ENCODE data around the gene RCN2. TPM values are rescaled to one million over a fixed set of nuclear protein-coding genes. Genes with fewer than 3 reads are reported as not detected.
A peak's percentile ranks its signal among the peaks of the same experiment; 100 is the strongest.

The RCN2 gene
- total and polyA plus RNA-seq, 2 of the 8 experiments (the other 6 are each of a cell fraction or from before 2014, with no cell fraction given): 65.6 to 137 TPM

- H3K27me3 ChIP-seq (replicated peaks in 1 of 4; ENCODE audit: control insufficient read depth in 3 of 4, extremely low read depth in 1 of 4, insufficient read depth in 3 of 4, low read length in 3 of 4): no peaks in the 10 kb centered on the region; a peak in 1 of 7 replicates
- no peak overlapping the region for H3K9ac ChIP-seq (replicated peaks in 1 of 4; ENCODE audit: extremely low read depth in 1 of 4, low read depth in 3 of 4, low read length in 3 of 4)
- H3K23ac ChIP-seq (ENCODE audit: insufficient read length): no peak overlapping the region
- H3K27ac ChIP-seq (ENCODE audit: low read depth, low read length): no peak overlapping the region
- no peak overlapping the region for H2BK15ac ChIP-seq (ENCODE audit: low read length)
- no peak for DNase-seq (ENCODE audit: low read depth in 1 of 2, low spot score in 2 of 2)
- 90% methylated on average over 4 of the region's 4 CpGs; no CpG with 5 or more reads in 1 of the 2 experiments for WGBS, 2 experiments (ENCODE audit: extremely low coverage in 1 of 2, insufficient coverage in 1 of 2, insufficient read length in 1 of 2, insufficient replicate concordance in 2 of 2, low coverage in 1 of 2, low lambda C conversion rate in 2 of 2, missing lambda C conversion rate in 1 of 2)
- no peak overlapping the region for H4K5ac ChIP-seq (ENCODE audit: insufficient read length, low read depth, low read length)
- POLR2A ChIA-PET (ENCODE audit: partially characterized antibody): no interaction called here
- no peak for FAIRE-seq
- no peak overlapping the region for H2BK20ac ChIP-seq (ENCODE audit: low read length)
- no peaks in the 10 kb centered on the region for H3K23me2 ChIP-seq (ENCODE audit: low read depth, low read length)
- no peak overlapping the region for H3K4me2 ChIP-seq (ENCODE audit: insufficient read depth in 1 of 2, low read depth in 2 of 2, low read length in 2 of 2)
- no peak overlapping the region for H3K14ac ChIP-seq (ENCODE audit: insufficient read length)
- H3K36me3 ChIP-seq (ENCODE audit: control insufficient read depth in 2 of 4, insufficient read depth in 4 of 4, low read length in 3 of 4): no peaks in the 10 kb centered on the region
- no peak overlapping the region for H2BK5ac ChIP-seq (ENCODE audit: low read depth, low read length)
- peaks cover 0 to 2% (median 0%) of the 10 kb centered on the region in 4 experiments; a peak in 3 of 7 replicates for H3K4me1 ChIP-seq (replicated peaks in 1 of 4; ENCODE audit: control insufficient read depth in 3 of 4, insufficient read depth in 4 of 4, low read length in 3 of 4)
- no peak overlapping the region for H3K56ac ChIP-seq (replicated peaks; ENCODE audit: insufficient read length, low read depth, low read length)
- H4K20me1 ChIP-seq (replicated peaks in 1 of 2; ENCODE audit: control insufficient read depth in 1 of 2, insufficient read depth in 2 of 2, low read length in 2 of 2): peaks cover 0 to 2% of the 10 kb centered on the region in 2 experiments
- H4K8ac ChIP-seq (ENCODE audit: extremely low read depth, insufficient read depth, low read length): no peak overlapping the region
- no peak overlapping the region for H3K4ac ChIP-seq (replicated peaks; ENCODE audit: insufficient read length, low read depth, low read length)
- CTCF ChIA-PET (ENCODE audit: partially characterized antibody): interaction anchor here (0.7 to 5.7 kb wide), 19 partner anchors 8 to 130 kb away, joined by 3 to 43 read pairs (median 7); partner anchors contain the start of gene PSTPIP1
- H3K79me1 ChIP-seq (ENCODE audit: low read depth, low read length): no peaks in the 10 kb centered on the region
- H3K4me3 ChIP-seq (ENCODE audit: extremely low read depth in 1 of 4, insufficient read depth in 2 of 4, low read depth in 3 of 4, low read length in 4 of 4): no peak overlapping the region
- H2AFZ ChIP-seq (ENCODE audit: low read length): no peak overlapping the region
- TF ChIP-seq RAD21 (IDR thresholded peaks at IDR 0.05 in 1 of 2, conservative IDR thresholded peaks at IDR 0.05 in 1 of 2; ENCODE audit: low read depth in 2 of 2, low read length in 2 of 2) (peak in 1 of 2 experiments; percentile 23; a peak in 1 of 4 replicates), CEBPB (IDR thresholded peaks at IDR 0.05; ENCODE audit: low read depth, low read length) (no peak)
- no peak overlapping the region for H2BK120ac ChIP-seq (replicated peaks; ENCODE audit: low read depth, low read length)
- no peak overlapping the region for H4K91ac ChIP-seq (replicated peaks; ENCODE audit: insufficient read length, low read length)
- no peak overlapping the region for H3K18ac ChIP-seq (ENCODE audit: extremely low read depth, low read length)
- peaks cover 0 to 9% of the 10 kb centered on the region in 2 experiments; a peak in 1 of 4 replicates for H3K9me3 ChIP-seq (ENCODE audit: insufficient read depth in 2 of 2, low read depth in 1 of 2, low read length in 1 of 2)
- no peak overlapping the region for H2BK12ac ChIP-seq (ENCODE audit: low read depth, low read length)
- H3K79me2 ChIP-seq (ENCODE audit: control insufficient read depth in 1 of 2, insufficient read depth in 2 of 2, low read length in 2 of 2): no peaks in the 10 kb centered on the region
- H2AK5ac ChIP-seq (ENCODE audit: low read depth, low read length): no peak overlapping the region
Observed at GRCh38 chr15:76974456-76975036, 43.0 kb downstream of the RCN2 start.

Data from H1 (cell line).